HT-29 (cell line): ENCODE data around the gene FRMPD1. TPM values are rescaled to one million over a fixed set of nuclear protein-coding genes. Genes with fewer than 3 reads are reported as not detected.

Source experiments
- DNase-seq: peaks from one replicate; pipeline ENCODE4 v3.0.0-alpha.2; 2015; ENCODE audit warnings: low spot score
- total RNA-seq: library from RNA; depleted of rRNA; stranded (reverse); fragments of >200 nt; shearing (Covaris generic); gene quantifications from 2 replicates; pipeline ENCODE4 v1.2.3, GENCODE V29; 2014; rRNA removed

The FRMPD1 gene
- total RNA-seq, 1 experiment from 2014 or later, result not detected

DNA sequence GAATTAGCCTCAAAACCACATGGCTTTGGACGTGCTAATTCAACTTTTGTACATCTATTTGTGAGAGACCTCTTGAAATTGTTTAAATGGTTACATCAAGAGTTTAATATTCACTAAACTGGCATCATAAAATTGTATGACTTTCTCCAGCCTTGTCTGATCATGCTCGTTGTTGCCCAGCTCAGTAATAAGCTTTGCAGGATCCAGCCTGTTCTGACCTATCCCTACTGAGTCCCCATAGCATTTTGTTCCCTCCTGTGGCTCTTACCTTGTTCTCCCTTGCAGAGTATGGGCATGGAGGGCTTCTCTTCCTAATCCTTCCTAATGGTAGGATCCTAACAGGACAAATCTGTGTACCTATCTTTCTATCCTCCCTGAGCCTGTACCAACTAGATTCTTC is 127.8 kb downstream of the FRMPD1 start:
- no peak for DNase-seq

DNA sequence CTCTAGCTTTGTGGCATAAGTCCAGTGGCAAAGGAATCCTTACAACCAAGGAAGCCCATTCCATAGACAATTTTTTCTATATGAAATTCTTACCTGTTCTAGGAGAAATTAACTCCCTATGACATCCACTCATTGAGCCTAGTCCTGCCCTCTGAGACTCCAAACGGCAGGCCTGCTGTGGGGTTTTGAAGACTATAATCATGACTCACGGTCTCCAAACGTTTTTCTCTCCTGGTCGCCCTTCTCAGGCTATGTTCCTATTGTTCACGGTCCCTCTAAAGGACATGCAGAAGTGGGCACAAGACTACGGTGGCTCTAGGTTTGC is 133.5 kb downstream of the FRMPD1 start:
- peak; percentile 5 for DNase-seq

DNA sequence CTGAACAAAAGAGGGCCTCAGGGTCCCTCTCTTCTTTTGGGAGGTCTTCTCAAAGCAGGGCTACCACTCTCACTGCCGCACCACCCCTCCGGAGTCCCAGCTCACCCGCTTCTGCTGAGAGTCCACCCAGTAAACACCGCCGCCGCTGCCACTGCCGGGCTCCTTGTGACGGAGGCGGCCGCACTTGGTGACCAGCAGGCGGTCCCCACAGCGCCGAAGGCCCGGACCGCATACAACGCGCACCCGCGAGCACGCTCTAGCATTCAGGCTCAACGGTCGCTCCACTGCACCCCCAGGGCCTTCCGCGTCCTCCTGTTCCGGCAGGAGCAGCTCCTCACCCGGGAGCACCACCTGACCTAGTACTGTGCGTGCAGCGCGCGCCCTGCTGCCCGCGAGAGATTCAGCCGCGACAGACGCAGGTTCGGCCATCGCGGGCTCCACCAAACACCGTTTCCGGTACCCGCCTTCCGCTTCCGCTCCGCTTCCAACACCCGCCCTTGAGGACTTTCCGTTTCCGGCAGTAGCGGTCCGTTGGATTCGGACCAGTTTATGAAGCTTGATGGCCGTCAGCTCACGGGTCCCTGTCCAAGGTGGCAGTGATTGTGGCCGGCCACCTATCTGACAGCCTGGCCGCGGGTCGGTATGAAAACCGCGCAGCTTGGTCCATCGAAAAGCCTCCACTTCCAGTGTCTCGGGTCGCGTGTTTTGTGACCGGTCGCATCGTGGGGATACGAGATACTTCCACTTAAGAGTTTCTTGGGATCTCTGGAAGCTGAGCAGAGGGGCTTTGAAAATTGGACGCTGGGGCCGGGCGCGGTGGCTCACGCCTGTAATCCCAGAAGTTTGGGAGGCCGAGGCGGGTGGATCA is 134.1 kb downstream of the FRMPD1 start, which contains the start of gene EXOSC3:
EXOSC3 (minus strand) TSS at position 449 of the 868 bp plus-strand sequence; CDS start at position 429, 20 bp downstream.
- DNase-seq, result peak; percentile 86

DNA sequence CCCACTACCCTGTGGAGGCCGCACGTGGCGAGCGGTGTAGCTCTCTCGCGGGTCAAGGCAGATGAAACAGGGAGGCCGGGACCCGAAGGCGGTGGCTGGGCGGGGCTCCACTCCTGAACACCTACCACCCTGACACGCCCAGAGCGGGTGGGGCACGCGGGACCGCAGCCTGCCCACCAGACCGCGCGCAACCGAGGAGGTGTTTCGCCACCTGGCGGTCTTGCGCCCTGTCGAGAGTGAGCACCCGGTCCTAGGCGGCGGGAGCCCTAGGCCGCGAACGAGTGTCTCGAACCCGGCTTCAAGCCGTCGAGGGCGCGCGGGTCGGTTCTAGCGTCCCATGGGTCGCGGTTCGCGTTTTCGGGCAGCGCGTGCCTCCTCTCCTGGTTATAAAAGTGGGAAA is 136.3 kb downstream of the FRMPD1 start:
- DNase-seq, result no peak

DNA sequence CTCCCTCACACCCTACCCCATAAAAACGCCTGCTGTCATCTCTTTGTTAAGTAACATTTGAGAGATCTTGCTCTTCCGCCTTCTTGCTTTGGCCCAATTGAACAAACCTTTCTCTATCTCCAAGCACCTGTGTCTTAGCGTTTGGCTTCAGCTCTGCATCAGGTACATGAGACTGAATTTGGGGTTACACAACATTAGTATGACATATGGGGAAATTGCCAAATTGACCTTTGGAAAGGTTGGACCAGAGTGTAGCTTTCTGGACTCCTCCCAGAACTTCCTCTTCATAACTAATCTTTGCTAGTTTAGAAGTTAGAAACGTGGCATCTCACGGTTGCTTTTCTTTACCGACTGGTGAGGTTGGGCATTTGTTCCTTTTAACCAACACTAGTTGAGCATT is 137.6 kb downstream of the FRMPD1 start:
- no peak for DNase-seq

DNA sequence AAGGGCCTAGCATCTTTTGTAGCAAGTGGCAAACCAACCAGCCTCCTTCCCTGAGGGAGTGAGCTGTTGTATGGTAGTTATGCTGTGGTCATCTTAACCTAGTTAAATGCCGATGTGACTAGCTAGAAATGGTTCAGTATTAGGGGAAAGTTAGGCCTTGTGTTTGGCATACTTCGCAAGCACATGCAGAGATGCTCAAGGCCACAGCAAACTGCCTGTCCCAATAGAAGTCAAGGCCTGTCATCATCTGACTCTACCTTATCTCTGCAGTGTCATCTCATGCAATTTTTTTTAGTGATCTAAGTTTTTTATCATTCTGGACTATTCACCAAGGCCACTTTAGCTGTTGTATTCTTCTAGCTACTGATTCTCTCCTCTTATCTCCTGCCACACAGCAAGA is 139.3 kb downstream of the FRMPD1 start:
- DNase-seq, result no peak

DNA sequence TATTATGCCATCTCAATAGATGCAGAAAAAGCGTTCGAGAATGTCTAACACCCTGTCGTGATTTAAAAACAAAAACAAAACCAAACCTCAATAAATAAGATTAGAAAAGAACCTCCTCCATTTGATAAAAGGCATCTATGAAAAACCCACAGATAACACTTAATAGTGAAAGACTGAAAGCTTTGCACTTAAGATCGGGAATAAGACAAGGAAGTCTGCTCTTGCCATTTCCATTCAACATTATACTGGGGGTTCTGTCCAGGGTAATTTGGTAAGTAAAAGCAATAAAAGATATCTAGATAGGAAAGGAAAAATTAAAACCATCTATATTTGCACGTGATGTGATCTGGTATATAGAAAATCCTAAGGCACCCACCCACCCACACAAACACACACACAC is 141.4 kb downstream of the FRMPD1 start:
- no peak for DNase-seq

DNA sequence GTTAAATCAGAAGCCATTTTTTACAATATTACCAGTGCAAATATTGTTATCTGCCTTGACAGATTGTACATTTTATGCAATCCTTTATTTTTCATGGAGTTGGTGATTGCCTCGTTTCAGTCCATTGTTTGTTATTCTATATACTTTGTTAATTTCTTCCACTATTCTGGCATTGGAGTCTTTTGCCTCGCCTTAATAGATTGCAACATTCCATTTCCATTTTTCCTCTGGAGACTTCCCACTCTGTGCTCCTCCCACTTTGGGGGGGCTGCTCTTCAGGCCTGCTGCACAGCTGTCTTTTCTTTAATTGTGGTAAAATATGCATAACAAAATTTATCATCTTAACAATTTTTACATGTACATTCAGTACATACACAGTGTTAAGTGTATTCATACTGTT is 145.5 kb downstream of the FRMPD1 start:
- DNase-seq, result no peak

Other genes starting within 250 kb of the FRMPD1 start
- 96.7 and 102 TPM in 2 replicates for gene GRHPR, start 228.3 kb upstream of the FRMPD1 start, total RNA-seq
- gene ZBTB5, start 185.5 kb upstream of the FRMPD1 start, total RNA-seq, result 9.0 and 9.3 TPM in 2 replicates
- gene POLR1E, start 165.0 kb upstream of the FRMPD1 start, total RNA-seq, result 17.7 and 21.8 TPM in 2 replicates
- gene FBXO10, start 74.6 kb upstream of the FRMPD1 start, total RNA-seq, result 3.4 and 7.4 TPM in 2 replicates
- gene TOMM5, start 58.4 kb upstream of the FRMPD1 start, total RNA-seq, result 215 and 224 TPM in 2 replicates
- 0.44 and 0.76 TPM in 2 replicates for gene TRMT10B, start 102.9 kb downstream of the FRMPD1 start, total RNA-seq
- gene EXOSC3, start 134.1 kb downstream of the FRMPD1 start, total RNA-seq, result 66.4 and 92.7 TPM in 2 replicates
- gene DCAF10, start 149.8 kb downstream of the FRMPD1 start, total RNA-seq, result 5.2 and 6.0 TPM in 2 replicates